PC-3 (cell line): ENCODE measurements around the gene RAD54L2. TPM values are rescaled to one million over a fixed set of nuclear protein-coding genes. Genes with fewer than 3 reads are reported as not detected.
"Not testable (repeated sequence)": the region's sequence is repeated elsewhere in the genome, so short reads cannot be mapped to it uniquely, and the experiment has no call there.

Experiments
- ATAC-seq: fragments of 200-7000 bp; cut with Tn5 transposase; 2 replicates; pipeline ENCODE4 v1.9.1; 2020; ENCODE audit warnings: mild to moderate bottlenecking, moderate library complexity
- BruUV-seq: library from RNA; stranded (reverse); fragments of 400-500 nt; replicated peaks from 2 replicates; lab custom pipeline; 2021; lab: Mats Ljungman, UMichigan
- CTCF ChIA-PET: fragments of 300-600 bp; sonication (Branson Sonifier 250); formaldehyde crosslinking; loops from one replicate; lab custom pipeline; 2022; ENCODE audit warnings: antibody characterized with exemption; lab: Charles Lee
- POLR2A ChIA-PET: fragments of 300-600 bp; sonication (Branson Sonifier 250); formaldehyde crosslinking; loops from one replicate; lab custom pipeline; 2022; ENCODE audit warnings: antibody characterized with exemption; ENCODE audit not compliant: unreplicated experiment; lab: Charles Lee
- DNase-seq: peaks from one replicate; pipeline ENCODE4 v3.0.0-alpha.2; 2015
- H2AFZ ChIP-seq: fragments of 300-600 bp; sonication (generic); 2 replicates; pipeline ENCODE4 v1.6.0; 2016; ENCODE audit warnings: antibody characterized with exemption, low read length
- H3F3A ChIP-seq: fragments of 300-600 bp; sonication (generic); one replicate; pipeline ENCODE4 v1.6.0; 2017; ENCODE audit warnings: antibody characterized with exemption, low read length, control low read depth, mild to moderate bottlenecking; ENCODE audit not compliant: unreplicated experiment
- H3K27ac ChIP-seq: fragments of 300-600 bp; sonication (generic); 2 replicates; pipeline ENCODE4 v1.5.1; 2016; ENCODE audit warnings: mild to moderate bottlenecking, low read length
- H3K27me3 ChIP-seq: fragments of 300-600 bp; sonication (generic); 2 replicates; pipeline ENCODE4 v1.6.1; 2016; ENCODE audit warnings: low read length, mixed read lengths
- H3K36me3 ChIP-seq: fragments of 300-600 bp; sonication (generic); 2 replicates; pipeline ENCODE4 v1.6.1; 2016; ENCODE audit warnings: low read depth, mixed run types, low read length, mixed read lengths
- H3K4me1 ChIP-seq: fragments of 300-600 bp; sonication (generic); 2 replicates; pipeline ENCODE4 v1.5.1; 2016; ENCODE audit warnings: low read length; ENCODE audit not compliant: insufficient read depth
- H3K4me2 ChIP-seq: fragments of 300-600 bp; sonication (generic); 2 replicates; pipeline ENCODE4 v1.6.0; 2016; ENCODE audit warnings: low read length
- H3K4me3 ChIP-seq: fragments of 300-600 bp; sonication (generic); 2 replicates; pipeline ENCODE4 v1.5.1; 2016; ENCODE audit warnings: mild to moderate bottlenecking, low read length, mixed read lengths
- H3K79me2 ChIP-seq: fragments of 300-600 bp; sonication (generic); 2 replicates; pipeline ENCODE4 v1.6.1; 2017; ENCODE audit warnings: low read length, mixed read lengths
- H3K9ac ChIP-seq: fragments of 300-600 bp; sonication (generic); 2 replicates; pipeline ENCODE4 v1.6.0; 2016; ENCODE audit warnings: mild to moderate bottlenecking, low read length
- H3K9me2 ChIP-seq: fragments of 300-600 bp; sonication (generic); replicated peaks from 2 replicates; pipeline ENCODE4 v1.6.1; 2016; ENCODE audit warnings: mixed run types, low read length, mixed read lengths
- H3K9me3 ChIP-seq: fragments of 300-600 bp; sonication (generic); 2 replicates; pipeline ENCODE4 v1.6.1; 2016; ENCODE audit warnings: low read length, mixed read lengths
- H4K20me1 ChIP-seq: fragments of 300-600 bp; sonication (generic); 2 replicates; pipeline ENCODE4 v1.6.1; 2016; ENCODE audit warnings: low read length, mixed read lengths
- CTCF ChIP-seq: fragments of 300-600 bp; sonication (generic); conservative IDR thresholded peaks from 2 replicates; pipeline ENCODE4 v1.5.1; 2017; ENCODE audit warnings: antibody characterized with exemption, low read depth, mild to moderate bottlenecking, low read length
- EZH2 ChIP-seq: fragments of 300-600 bp; sonication (generic); IDR thresholded peaks from one replicate; pipeline ENCODE4 v1.6.1; 2017; ENCODE audit warnings: antibody characterized with exemption, mild to moderate bottlenecking, low read length; ENCODE audit not compliant: unreplicated experiment
- EZH2phosphoT487 ChIP-seq: fragments of 300-600 bp; sonication (generic); IDR thresholded peaks from 2 replicates; pipeline ENCODE4 v1.6.1; 2018; ENCODE audit warnings: mild to moderate bottlenecking, antibody characterized with exemption, low read length, borderline replicate concordance
- intact Hi-C: fragments of 100-400 bp; cut with micrococcal nuclease; formaldehyde crosslinking; loops from 2 replicates; pipeline ENCODE4 v1.9.0; 2023
- total RNA-seq: library from RNA; depleted of rRNA; stranded (reverse); fragments of >200 nt; gene quantifications from 2 replicates; pipeline ENCODE4 v1.2.3, GENCODE V29; 2014

The RAD54L2 gene
- total RNA-seq, 1 experiment from 2014 or later: 17.7 TPM

GRCh38 chr3:51519848-51520247 is 18.7 kb upstream of the RAD54L2 start:
- TF ChIP-seq CTCF (no peak), EZH2phosphoT487 (no peak), EZH2 (no peak)
- Histone ChIP-seq H3K27ac (no peak overlapping the region), H3F3A (no peaks in the 10 kb centered on the region), H3K9ac (no peak overlapping the region), H3K4me2 (no peak overlapping the region), H3K4me1 (no peaks in the 10 kb centered on the region), H3K27me3 (no peaks in the 10 kb centered on the region), H3K36me3 (no peaks in the 10 kb centered on the region), H4K20me1 (no peaks in the 10 kb centered on the region), H3K79me2 (no peaks in the 10 kb centered on the region), H3K9me3 (no peaks in the 10 kb centered on the region), H2AFZ (no peak overlapping the region), H3K9me2 (no peaks in the 10 kb centered on the region), H3K4me3 (no peak overlapping the region)
- no peak for DNase-seq
- BruUV-seq: no TSS peak
- ChIA-PET POLR2A (no interaction called here), CTCF (no interaction called here)
- no peak; the same call in 1 of the 2 replicates for ATAC-seq
- intact Hi-C loops: no loop called here

- POLR2A ChIA-PET, ATAC-seq, H3K9ac ChIP-seq, H3F3A ChIP-seq, H4K20me1 ChIP-seq, BruUV-seq, H3K79me2 ChIP-seq, H3K27ac ChIP-seq, H3K27me3 ChIP-seq, H3K9me3 ChIP-seq, H3K4me1 ChIP-seq, H3K4me3 ChIP-seq, H3K4me2 ChIP-seq, H3K9me2 ChIP-seq, H3K36me3 ChIP-seq, CTCF ChIA-PET, intact Hi-C loops, DNase-seq, H2AFZ ChIP-seq: not testable (repeated sequence)
Measured at GRCh38 chr3:51520906-51521730, 17.4 kb upstream of the RAD54L2 start.

- no peaks in the 10 kb centered on the region for H3K79me2 ChIP-seq
- H4K20me1 ChIP-seq: no peaks in the 10 kb centered on the region
- peaks cover 14% of the 10 kb centered on the region for H3K27me3 ChIP-seq
- H3K4me3 ChIP-seq: no peak overlapping the region
- no peak overlapping the region for H3K27ac ChIP-seq
- no peaks in the 10 kb centered on the region for H3F3A ChIP-seq
- no peaks in the 10 kb centered on the region for H3K9me2 ChIP-seq
- no peak overlapping the region; the same call in 1 of the 2 replicates for H2AFZ ChIP-seq
- no peaks in the 10 kb centered on the region for H3K36me3 ChIP-seq
- H3K9ac ChIP-seq: no peak overlapping the region
- no peak overlapping the region for H3K4me2 ChIP-seq
- intact Hi-C loops: no loop called here
- TF ChIP-seq EZH2phosphoT487 (no peak), EZH2 (no peak), CTCF (no peak)
- no peaks in the 10 kb centered on the region for H3K4me1 ChIP-seq
- no peaks in the 10 kb centered on the region for H3K9me3 ChIP-seq
- ChIA-PET CTCF (no interaction called here), POLR2A (interaction anchor here (0.6 kb wide), 1 partner anchor 158 kb away, joined by 4 read pairs; no protein-coding TSS in a partner anchor)
- DNase-seq: no peak
- ATAC-seq: no peak
- no TSS peak for BruUV-seq
Measured at GRCh38 chr3:51522273-51522962, 16.1 kb upstream of the RAD54L2 start.

- POLR2A ChIA-PET, intact Hi-C loops, H3F3A ChIP-seq, H3K4me2 ChIP-seq, H3K4me1 ChIP-seq, H3K79me2 ChIP-seq, H3K27ac ChIP-seq, CTCF ChIA-PET, H3K4me3 ChIP-seq, DNase-seq, H3K9me3 ChIP-seq, H3K9me2 ChIP-seq, H2AFZ ChIP-seq, BruUV-seq, H4K20me1 ChIP-seq, H3K9ac ChIP-seq, H3K36me3 ChIP-seq, ATAC-seq: not testable (repeated sequence)
- H3K27me3 ChIP-seq: peaks cover 14% of the 10 kb centered on the region
Measured at GRCh38 chr3:51524874-51525273, 13.6 kb upstream of the RAD54L2 start.
